GM12874 (cell line): ENCODE measurements around the gene DSCAM.

Source experiments
- TF ChIP-seq, protein P1 (sequence below): IDR thresholded peaks from 2 replicates; pipeline ENCODE4 v1.5.1; 2011; ENCODE audit warnings: low read depth, mild to moderate bottlenecking, control low read depth, low read length, moderate library complexity; ENCODE audit not compliant: insufficient read depth

DSCAM gene

DNA sequence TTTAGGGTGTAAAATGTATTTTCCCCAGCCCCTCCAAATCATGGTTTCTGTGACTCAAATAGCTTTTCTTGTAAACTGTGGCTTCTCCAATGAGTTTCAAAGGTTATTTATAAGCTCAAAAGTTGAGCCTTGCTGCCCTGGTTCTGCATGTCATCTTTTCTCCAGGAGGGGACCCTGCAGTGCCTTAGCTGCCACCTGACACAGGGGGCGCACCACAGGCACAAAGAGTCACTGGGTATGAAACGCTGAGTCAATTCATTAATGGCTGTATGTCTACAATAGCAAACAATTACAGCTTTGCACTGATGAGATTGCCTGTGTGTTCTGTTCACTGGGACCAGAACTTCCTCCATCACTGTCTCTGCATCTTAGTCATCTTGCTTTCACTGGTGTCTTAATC is 878.9 kb downstream of the DSCAM start:
- TF ChIP-seq, protein P1, sequence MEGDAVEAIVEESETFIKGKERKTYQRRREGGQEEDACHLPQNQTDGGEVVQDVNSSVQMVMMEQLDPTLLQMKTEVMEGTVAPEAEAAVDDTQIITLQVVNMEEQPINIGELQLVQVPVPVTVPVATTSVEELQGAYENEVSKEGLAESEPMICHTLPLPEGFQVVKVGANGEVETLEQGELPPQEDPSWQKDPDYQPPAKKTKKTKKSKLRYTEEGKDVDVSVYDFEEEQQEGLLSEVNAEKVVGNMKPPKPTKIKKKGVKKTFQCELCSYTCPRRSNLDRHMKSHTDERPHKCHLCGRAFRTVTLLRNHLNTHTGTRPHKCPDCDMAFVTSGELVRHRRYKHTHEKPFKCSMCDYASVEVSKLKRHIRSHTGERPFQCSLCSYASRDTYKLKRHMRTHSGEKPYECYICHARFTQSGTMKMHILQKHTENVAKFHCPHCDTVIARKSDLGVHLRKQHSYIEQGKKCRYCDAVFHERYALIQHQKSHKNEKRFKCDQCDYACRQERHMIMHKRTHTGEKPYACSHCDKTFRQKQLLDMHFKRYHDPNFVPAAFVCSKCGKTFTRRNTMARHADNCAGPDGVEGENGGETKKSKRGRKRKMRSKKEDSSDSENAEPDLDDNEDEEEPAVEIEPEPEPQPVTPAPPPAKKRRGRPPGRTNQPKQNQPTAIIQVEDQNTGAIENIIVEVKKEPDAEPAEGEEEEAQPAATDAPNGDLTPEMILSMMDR = no peak

DNA sequence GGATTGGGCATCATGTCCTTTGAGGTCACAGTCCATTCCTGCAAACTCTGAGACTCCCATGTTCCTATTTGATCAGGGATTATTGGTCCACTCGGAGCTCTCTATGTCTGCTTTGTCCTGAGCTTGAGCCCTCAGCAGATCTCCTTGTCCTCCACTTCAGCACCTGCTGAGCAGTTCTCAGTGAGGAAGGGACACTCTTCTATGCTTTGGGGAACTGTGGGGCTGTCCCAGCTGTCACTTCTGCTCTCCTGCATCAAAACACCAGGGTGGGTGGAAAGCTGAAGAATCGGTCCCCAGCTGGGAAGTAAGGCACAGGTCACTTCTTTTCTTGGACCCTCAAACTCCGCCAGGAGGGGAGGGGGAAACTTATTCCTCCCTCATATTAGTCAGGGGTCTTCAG is 880.2 kb downstream of the DSCAM start:
- TF ChIP-seq, protein P1 = no peak

DNA sequence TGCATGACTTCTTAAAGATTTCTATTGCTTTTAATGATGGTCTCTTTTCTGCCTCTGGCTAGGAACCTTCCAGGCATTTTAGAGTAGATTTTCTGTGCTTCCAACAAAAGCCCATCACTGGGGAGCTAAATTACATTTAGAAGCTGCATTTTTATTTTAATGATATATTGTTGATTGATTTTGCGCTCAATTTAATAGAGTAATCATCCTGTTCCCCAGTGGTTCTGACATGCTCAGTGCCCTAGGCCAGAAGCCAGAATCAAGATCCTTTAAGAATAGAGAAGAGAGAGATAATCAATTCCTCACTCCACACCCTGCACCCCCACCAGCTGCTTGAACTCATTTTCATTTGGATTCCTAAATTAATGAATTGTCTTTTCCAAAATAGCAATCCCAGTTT is 881.9 kb downstream of the DSCAM start:
- TF ChIP-seq, protein P1 = no peak

DNA sequence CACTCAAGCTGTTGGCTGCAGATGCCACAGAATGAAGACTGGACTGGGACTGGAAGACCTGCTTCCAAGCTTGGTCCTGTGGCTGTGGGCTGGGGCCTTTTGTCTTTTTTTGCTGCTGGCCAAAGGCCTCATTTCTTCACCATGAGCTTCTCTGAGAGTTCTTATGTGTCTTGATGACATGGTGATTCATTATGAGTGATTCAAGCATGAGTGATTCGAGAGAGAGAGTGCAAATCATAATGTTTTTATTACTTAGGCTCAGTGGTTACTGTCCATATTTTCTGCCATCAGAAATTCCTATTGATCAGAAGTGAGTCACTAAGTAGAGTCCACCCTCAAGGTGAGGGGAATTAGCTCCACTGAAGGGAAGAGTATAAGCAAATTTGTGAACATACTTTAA is 885.7 kb downstream of the DSCAM start:
- TF ChIP-seq, protein P1 = no peak
